PC-9 (cell line): Measurements from ENCODE around the gene KTN1. TPM values are rescaled to one million over a fixed set of nuclear protein-coding genes. Genes with fewer than 3 reads are reported as not detected.

Experiments used
- BruUV-seq: library from RNA; stranded (reverse); fragments of 400-500 nt; replicated peaks from 2 replicates; lab custom pipeline; 2021; lab: Mats Ljungman, UMichigan
- CTCF ChIA-PET: fragments of 300-600 bp; sonication (Branson Sonifier 250); formaldehyde crosslinking; loops from one replicate; lab custom pipeline; 2022; ENCODE audit warnings: antibody characterized with exemption; lab: Charles Lee
- POLR2A ChIA-PET: fragments of 300-600 bp; sonication (Branson Sonifier 250); formaldehyde crosslinking; loops from one replicate; lab custom pipeline; 2022; ENCODE audit warnings: antibody characterized with exemption; ENCODE audit not compliant: unreplicated experiment; lab: Charles Lee
- DNase-seq, 2 experiments: peaks; one replicate each; pipeline versions ENCODE4 v3.0.0 to v3.0.0-alpha.2; 2015 to 2022; ENCODE audit warnings: mixed read lengths in 1 of 2
- H2AFZ ChIP-seq: fragments of 200-600 bp; sonication (generic); 2 replicates; pipeline ENCODE4 v1.8.1; 2017; ENCODE audit warnings: antibody characterized with exemption
- H3F3A ChIP-seq: fragments of 200-600 bp; sonication (generic); 2 replicates; pipeline ENCODE4 v1.8.1; 2017; ENCODE audit warnings: antibody characterized with exemption, mild to moderate bottlenecking, low read depth; ENCODE audit not compliant: insufficient read depth
- H3K27ac ChIP-seq: fragments of 200-600 bp; sonication (generic); 2 replicates; pipeline ENCODE4 v1.6.1; 2016; ENCODE audit warnings: mixed run types
- H3K27me3 ChIP-seq: fragments of 200-600 bp; sonication (generic); 2 replicates; pipeline ENCODE4 v1.6.1; 2016; ENCODE audit warnings: low read depth, mixed run types; ENCODE audit not compliant: insufficient read depth
- H3K36me3 ChIP-seq: fragments of 200-600 bp; sonication (generic); 2 replicates; pipeline ENCODE4 v1.6.1; 2016; ENCODE audit warnings: low read depth, mixed run types
- H3K4me1 ChIP-seq: fragments of 200-600 bp; sonication (generic); replicated peaks from 2 replicates; pipeline ENCODE4 v1.6.1; 2016; ENCODE audit warnings: mixed run types; ENCODE audit not compliant: insufficient read depth
- H3K4me2 ChIP-seq: fragments of 200-600 bp; sonication (generic); 2 replicates; pipeline ENCODE4 v1.6.1; 2017; ENCODE audit warnings: mixed run types
- H3K4me3 ChIP-seq: fragments of 200-600 bp; sonication (generic); 2 replicates; pipeline ENCODE4 v1.6.1; 2016; ENCODE audit warnings: mixed run types
- H3K79me2 ChIP-seq: fragments of 200-600 bp; sonication (generic); 2 replicates; pipeline ENCODE4 v1.6.1; 2017; ENCODE audit warnings: low read depth, mixed run types
- H3K9me2 ChIP-seq: fragments of 200-600 bp; sonication (generic); 2 replicates; pipeline ENCODE4 v1.8.1; 2017; ENCODE audit warnings: mild to moderate bottlenecking; ENCODE audit not compliant: insufficient read depth
- H3K9me3 ChIP-seq: fragments of 200-600 bp; sonication (generic); 2 replicates; pipeline ENCODE4 v1.8.1; 2016; ENCODE audit warnings: low read depth; ENCODE audit not compliant: insufficient read depth
- H4K20me1 ChIP-seq: fragments of 200-600 bp; sonication (generic); 2 replicates; pipeline ENCODE4 v1.8.1; 2017; ENCODE audit not compliant: insufficient read depth
- CTCF ChIP-seq: fragments of 200-600 bp; sonication (generic); conservative IDR thresholded peaks from 2 replicates; pipeline ENCODE4 v1.6.1; 2017; ENCODE audit warnings: mixed run types, antibody characterized with exemption, mild to moderate bottlenecking, moderate library complexity
- EZH2 ChIP-seq: fragments of 200-600 bp; sonication (generic); IDR thresholded peaks from 2 replicates; pipeline ENCODE4 v1.8.0; 2017; ENCODE audit warnings: antibody characterized with exemption, low read depth
- intact Hi-C: fragments of 100-400 bp; cut with micrococcal nuclease; formaldehyde crosslinking; loops from one replicate; pipeline ENCODE4 v1.10.0; 2022; ENCODE audit not compliant: unreplicated experiment
- total RNA-seq: library from RNA; stranded (reverse); gene quantifications from 2 replicates; pipeline ENCODE4 v1.2.3, GENCODE V29; 2021

KTN1 gene
- total RNA-seq, 1 experiment from 2014 or later = 250 TPM

- H3K9me3 ChIP-seq = no peaks in the 10 kb centered on the region
- H3K9me2 ChIP-seq = no peaks in the 10 kb centered on the region
- peak overlapping the region; percentile 25; the same call in 1 of the 2 replicates for H3K4me2 ChIP-seq
- no peak for DNase-seq
- no peak overlapping the region for H2AFZ ChIP-seq
- TF ChIP-seq CTCF (no peak), EZH2 (no peak)
- intact Hi-C loops = no loop called here
- POLR2A ChIA-PET = interaction anchor here (0.6 kb wide), 1 partner anchor 1021 kb away, joined by 4 read pairs; no protein-coding TSS in a partner anchor
- peaks cover 5% of the 10 kb centered on the region; the same call in 1 of the 2 replicates for H3F3A ChIP-seq
- CTCF ChIA-PET = no interaction called here
- BruUV-seq = no TSS peak
- peaks cover 100% of the 10 kb centered on the region for H3K79me2 ChIP-seq
- H3K27me3 ChIP-seq = no peaks in the 10 kb centered on the region
- H3K4me1 ChIP-seq = peaks cover 55% of the 10 kb centered on the region
- peaks cover 63% of the 10 kb centered on the region for H4K20me1 ChIP-seq
- peaks cover 18% of the 10 kb centered on the region; the same call in 1 of the 2 replicates for H3K36me3 ChIP-seq
- no peak overlapping the region for H3K27ac ChIP-seq
- no peak overlapping the region for H3K4me3 ChIP-seq
These were observed 6.4 kb downstream of the KTN1 start for GRCh38 chr14:55586411-55586810.

GRCh38 chr14:55587847-55588246, 7.8 kb downstream of the KTN1 start:
- CTCF ChIA-PET = interaction anchor here (1.1 kb wide), 1 partner anchor 98 kb away, joined by 3 read pairs; no protein-coding TSS in a partner anchor

GRCh38 chr14:55588259-55588699, 8.3 kb downstream of the KTN1 start:
- H3K4me2 ChIP-seq = no peak overlapping the region
- no peaks in the 10 kb centered on the region for H3K9me3 ChIP-seq
- BruUV-seq = no TSS peak
- peaks cover 45% of the 10 kb centered on the region for H4K20me1 ChIP-seq
- intact Hi-C loops = no loop called here
- DNase-seq = no peak
- no peak overlapping the region for H3K27ac ChIP-seq
- peaks cover 5% of the 10 kb centered on the region; the same call in 1 of the 2 replicates for H3F3A ChIP-seq
- peaks cover 100% of the 10 kb centered on the region for H3K79me2 ChIP-seq
- ChIA-PET POLR2A (interaction anchor here (0.5 kb wide), 1 partner anchor 11 kb away, joined by 14 read pairs; no protein-coding TSS in a partner anchor), CTCF (no interaction called here)
- H3K36me3 ChIP-seq = peaks cover 18% of the 10 kb centered on the region; the same call in 1 of the 2 replicates
- no peaks in the 10 kb centered on the region for H3K9me2 ChIP-seq
- no peak for TF ChIP-seq CTCF
- no peak for TF ChIP-seq EZH2
- no peak overlapping the region for H3K4me3 ChIP-seq
- no peak overlapping the region for H2AFZ ChIP-seq
- no peaks in the 10 kb centered on the region for H3K27me3 ChIP-seq
- peaks cover 40% of the 10 kb centered on the region for H3K4me1 ChIP-seq

More at GRCh38 chr14:55587847-55588246, 7.8 kb downstream of the KTN1 start:
- Histone ChIP-seq H3F3A (peaks cover 5% of the 10 kb centered on the region; the same call in 1 of the 2 replicates), H3K9me3 (no peaks in the 10 kb centered on the region), H3K27me3 (no peaks in the 10 kb centered on the region), H3K9me2 (no peaks in the 10 kb centered on the region), H3K4me2 (no peak overlapping the region), H4K20me1 (peaks cover 49% of the 10 kb centered on the region), H3K4me3 (no peak overlapping the region), H3K79me2 (peaks cover 100% of the 10 kb centered on the region), H3K27ac (no peak overlapping the region), H2AFZ (no peak overlapping the region), H3K36me3 (peaks cover 18% of the 10 kb centered on the region; the same call in 1 of the 2 replicates), H3K4me1 (peaks cover 45% of the 10 kb centered on the region)
- no peak for DNase-seq
- POLR2A ChIA-PET = interaction anchor here (0.5 to 0.6 kb wide), 2 partner anchors 12 to 25 kb away, joined by 6 to 14 read pairs; no protein-coding TSS in a partner anchor
- no peak for TF ChIP-seq EZH2
- BruUV-seq = no TSS peak
- intact Hi-C loops = no loop called here
